H1 (cell line): ENCODE data around the gene BACE1. TPM values are rescaled to one million over a fixed set of nuclear protein-coding genes. Genes with fewer than 3 reads are reported as not detected.
A peak's percentile ranks its signal among the peaks of the same experiment; 100 is the strongest.

Experiments
- CTCF ChIA-PET: fragments of 300-600 bp; sonication (Branson Sonifier 250); formaldehyde crosslinking; loops from one replicate; lab custom pipeline; 2021; ENCODE audit not compliant: partially characterized antibody; lab: Charles Lee
- POLR2A ChIA-PET: fragments of 300-600 bp; sonication (Branson Sonifier 250); formaldehyde crosslinking; loops from one replicate; lab custom pipeline; 2021; ENCODE audit warnings: inconsistent platforms; ENCODE audit not compliant: partially characterized antibody; lab: Charles Lee
- DNase-seq, 2 experiments: peaks; one replicate each; pipeline versions ENCODE4 v3.0.0 to v3.0.0-alpha.2; 2010 to 2022; ENCODE audit warnings: low spot score in 2 of 2, low read depth in 1 of 2, mixed read lengths in 1 of 2
- FAIRE-seq: peaks from 2 replicates; lab custom pipeline; 2011; peaks lifted over from hg19 to GRCh38; lab: Jason Lieb, UNC
- H2AFZ ChIP-seq: 2 replicates; pipeline ENCODE4 v1.8.1; 2012; ENCODE audit warnings: low read length, inconsistent platforms
- H2AK5ac ChIP-seq: 2 replicates; pipeline ENCODE4 v1.6.1; 2013; ENCODE audit warnings: low read depth, low read length
- H2BK120ac ChIP-seq: replicated peaks from 2 replicates; pipeline ENCODE3; 2013; ENCODE audit warnings: low read depth, low read length, inconsistent platforms
- H2BK12ac ChIP-seq: 2 replicates; pipeline ENCODE4 v1.6.1; 2013; ENCODE audit warnings: low read depth, low read length
- H2BK15ac ChIP-seq: 2 replicates; pipeline ENCODE4 v1.6.1; 2013; ENCODE audit warnings: low read length
- H2BK20ac ChIP-seq: 2 replicates; pipeline ENCODE4 v1.6.1; 2013; ENCODE audit warnings: low read length
- H2BK5ac ChIP-seq: 2 replicates; pipeline ENCODE4 v1.6.1; 2013; ENCODE audit warnings: low read depth, low read length
- H3K14ac ChIP-seq: 2 replicates; pipeline ENCODE4 v1.6.1; 2013; ENCODE audit warnings: inconsistent platforms; ENCODE audit not compliant: insufficient read length
- H3K18ac ChIP-seq: 2 replicates; pipeline ENCODE4 v1.6.1; 2013; ENCODE audit warnings: low read length; ENCODE audit errors: extremely low read depth
- H3K23ac ChIP-seq: 2 replicates; pipeline ENCODE4 v1.6.1; 2013; ENCODE audit warnings: inconsistent platforms; ENCODE audit not compliant: insufficient read length
- H3K23me2 ChIP-seq: 2 replicates; pipeline ENCODE4 v1.6.1; 2013; ENCODE audit warnings: low read depth, low read length
- H3K27ac ChIP-seq: 2 replicates; pipeline ENCODE4 v1.6.1; 2011; ENCODE audit warnings: low read depth, low read length, inconsistent platforms
- H3K27me3 ChIP-seq, 4 experiments: replicated peaks in 1 of 4; 1 replicate in 1 of 4; 2 replicates in 3 of 4; pipeline versions ENCODE4 v1.6.1 to v1.8.1; 2011 to 2013; ENCODE audit warnings: low read length in 3 of 4, mild to moderate bottlenecking in 3 of 4, inconsistent platforms in 2 of 4, mixed read lengths in 2 of 4, moderate library complexity in 1 of 4; ENCODE audit not compliant: control insufficient read depth in 3 of 4, insufficient read depth in 3 of 4; ENCODE audit errors: extremely low read depth in 1 of 4
- H3K36me3 ChIP-seq, 4 experiments: 2 replicates each; pipeline versions ENCODE4 v1.6.1 to v1.8.1; 2011 to 2013; ENCODE audit warnings: mild to moderate bottlenecking in 4 of 4, low read length in 3 of 4, moderate library complexity in 2 of 4, control low read depth in 1 of 4, inconsistent platforms in 1 of 4; ENCODE audit not compliant: insufficient read depth in 4 of 4, control insufficient read depth in 2 of 4
- H3K4ac ChIP-seq: replicated peaks from 2 replicates; pipeline ENCODE3; 2013; ENCODE audit warnings: low read length, low read depth, mixed read lengths, inconsistent platforms; ENCODE audit not compliant: insufficient read length
- H3K4me1 ChIP-seq, 4 experiments: replicated peaks in 1 of 4; 1 replicate in 1 of 4; 2 replicates in 3 of 4; pipeline versions ENCODE4 v1.6.1 to v1.8.1; 2011 to 2013; ENCODE audit warnings: low read length in 3 of 4, inconsistent platforms in 2 of 4, mixed read lengths in 1 of 4; ENCODE audit not compliant: insufficient read depth in 4 of 4, control insufficient read depth in 3 of 4
- H3K4me2 ChIP-seq, 2 experiments: 2 replicates each; pipeline versions ENCODE4 v1.6.1 to v1.8.1; 2011 to 2013; ENCODE audit warnings: low read depth in 2 of 2, low read length in 2 of 2, control low read depth in 1 of 2, inconsistent platforms in 1 of 2, mild to moderate bottlenecking in 1 of 2; ENCODE audit not compliant: insufficient read depth in 1 of 2
- H3K4me3 ChIP-seq, 4 experiments: fragments of 200-600, 300-600 bp in 1 of 4; sonication (generic), shearing (Covaris generic), sonication (Bioruptor Twin) in 1 of 4; 2 replicates each; pipeline versions ENCODE4 v1.5.1 to v1.8.1; 2011 to 2016; ENCODE audit warnings: low read length in 4 of 4, low read depth in 3 of 4, control low read depth in 2 of 4, inconsistent platforms in 2 of 4, mild to moderate bottlenecking in 2 of 4, mixed read lengths in 1 of 4, moderate library complexity in 1 of 4; ENCODE audit not compliant: insufficient read depth in 2 of 4; ENCODE audit errors: extremely low read depth in 1 of 4
- H3K56ac ChIP-seq: replicated peaks from 2 replicates; pipeline ENCODE3; 2013; ENCODE audit warnings: low read depth, mild to moderate bottlenecking, mixed read lengths, low read length, inconsistent platforms; ENCODE audit not compliant: insufficient read length
- H3K79me1 ChIP-seq: 2 replicates; pipeline ENCODE4 v1.6.1; 2013; ENCODE audit warnings: low read depth, low read length, control low read depth
- H3K79me2 ChIP-seq, 2 experiments: 2 replicates each; pipeline versions ENCODE4 v1.6.1 to v1.8.1; 2012 to 2013; ENCODE audit warnings: low read length in 2 of 2, mild to moderate bottlenecking in 2 of 2, inconsistent platforms in 1 of 2; ENCODE audit not compliant: insufficient read depth in 2 of 2, control insufficient read depth in 1 of 2
- H3K9ac ChIP-seq, 4 experiments: replicated peaks in 1 of 4; 1 replicate in 1 of 4; 2 replicates in 3 of 4; pipeline versions ENCODE4 v1.6.1 to v1.8.1; 2011 to 2013; ENCODE audit warnings: low read depth in 3 of 4, low read length in 3 of 4, control low read depth in 2 of 4, mild to moderate bottlenecking in 2 of 4, moderate library complexity in 2 of 4, inconsistent platforms in 1 of 4; ENCODE audit errors: extremely low read depth in 1 of 4
- H3K9me3 ChIP-seq, 2 experiments: 2 replicates each; pipeline versions ENCODE4 v1.6.1 to v1.8.1; 2012 to 2013; ENCODE audit warnings: mild to moderate bottlenecking in 2 of 2, moderate library complexity in 2 of 2, control low read depth in 1 of 2, inconsistent platforms in 1 of 2, low read depth in 1 of 2, low read length in 1 of 2, mixed read lengths in 1 of 2; ENCODE audit not compliant: insufficient read depth in 2 of 2
- H4K20me1 ChIP-seq, 2 experiments: replicated peaks in 1 of 2; 2 replicates each; pipeline versions ENCODE3 to v1.8.1; 2011 to 2013; ENCODE audit warnings: inconsistent platforms in 2 of 2, low read length in 2 of 2, mild to moderate bottlenecking in 1 of 2; ENCODE audit not compliant: insufficient read depth in 2 of 2, control insufficient read depth in 1 of 2
- H4K5ac ChIP-seq: 2 replicates; pipeline ENCODE4 v1.6.1; 2013; ENCODE audit warnings: low read length, low read depth, mixed read lengths, inconsistent platforms; ENCODE audit not compliant: insufficient read length
- H4K8ac ChIP-seq: 2 replicates; pipeline ENCODE4 v1.8.0; 2013; ENCODE audit warnings: mild to moderate bottlenecking, moderate library complexity, low read length, inconsistent platforms; ENCODE audit not compliant: insufficient read depth; ENCODE audit errors: extremely low read depth
- H4K91ac ChIP-seq: replicated peaks from 2 replicates; pipeline ENCODE3; 2013; ENCODE audit warnings: low read length, mixed read lengths, inconsistent platforms; ENCODE audit not compliant: insufficient read length
- ATF3 ChIP-seq: IDR thresholded peaks from 2 replicates; pipeline ENCODE4 v1.6.1; 2011; ENCODE audit warnings: low read depth, mild to moderate bottlenecking, low read length; ENCODE audit not compliant: insufficient read depth
- BRCA1 ChIP-seq: IDR thresholded peaks from 2 replicates; pipeline ENCODE4 v1.6.1; 2012; ENCODE audit warnings: low read depth, low read length, improper control_type of control experiment
- CHD2 ChIP-seq: IDR thresholded peaks from 2 replicates; pipeline ENCODE4 v1.6.1; 2012; ENCODE audit warnings: low read length, improper control_type of control experiment
- E2F6 ChIP-seq: IDR thresholded peaks from 2 replicates; pipeline ENCODE4 v1.6.1; 2012; ENCODE audit warnings: inconsistent platforms
- MAFK ChIP-seq: IDR thresholded peaks from 2 replicates; pipeline ENCODE4 v1.6.1; 2012; ENCODE audit warnings: low read depth, mild to moderate bottlenecking, improper control_type of control experiment, low read length
- NRF1 ChIP-seq: IDR thresholded peaks from 2 replicates; pipeline ENCODE4 v1.6.1; 2011; ENCODE audit warnings: mild to moderate bottlenecking, low read depth, low read length, improper control_type of control experiment
- PHF8 ChIP-seq: fragments of 200-600 bp; sonication (generic); conservative IDR thresholded peaks from 2 replicates; pipeline ENCODE4 v1.7.1; 2012; ENCODE audit warnings: low read depth, mild to moderate bottlenecking, inconsistent platforms, low read length, moderate library complexity
- SP4 ChIP-seq: IDR thresholded peaks from 2 replicates; pipeline ENCODE4 v1.6.1; 2012; ENCODE audit warnings: low read length, inconsistent platforms
- TEAD4 ChIP-seq: IDR thresholded peaks from 2 replicates; pipeline ENCODE4 v1.6.1; 2012; ENCODE audit warnings: low read depth, low read length, inconsistent platforms, mixed read lengths
- USF2 ChIP-seq: IDR thresholded peaks from 2 replicates; pipeline ENCODE4 v1.6.1; 2011; ENCODE audit warnings: low read length, improper control_type of control experiment
- WGBS, 2 experiments: shearing (Covaris generic) in 1 of 2; methylation state at CpG; one replicate each; pipeline versions ENCODE4 v1.1.6 to v1.1.7; 2013 to 2015; ENCODE audit warnings: low lambda C conversion rate in 2 of 2, mixed read lengths in 2 of 2, inconsistent platforms in 1 of 2, low coverage in 1 of 2, missing lambda C conversion rate in 1 of 2; ENCODE audit not compliant: insufficient replicate concordance in 2 of 2, insufficient coverage in 1 of 2, insufficient read length in 1 of 2; ENCODE audit errors: extremely low coverage in 1 of 2, missing lambda C conversion rate in 1 of 2; 5-methylcytosine and 5-hydroxymethylcytosine counted together
- polyA plus RNA-seq, 7 experiments: library from polyadenylated mRNA; depleted of rRNA in 3 of 7; stranded (reverse) in 5 of 7; unstranded in 2 of 7; fragments of >200 nt in 5 of 7; fragments of 200-250 nt in 2 of 7; gene quantifications; 1 replicate in 5 of 7; 2 replicates in 1 of 7; 4 replicates in 1 of 7; pipeline versions ENCODE4 v1.2.1 to v1.2.3, GENCODE V29; 2011 to 2013; ENCODE audit warnings: missing spikeins in 2 of 7, mixed read lengths in 2 of 7
- total RNA-seq: library from RNA; stranded (reverse); fragmentation: NEBNext Ultra II Directional; extraction: Animal tissue kit (Norgen Biotek cat#: 25700); gene quantifications from 2 replicates; pipeline ENCODE4 v1.2.1, GENCODE V29; 2021

The BACE1 gene
- total and polyA plus RNA-seq, 2 of the 8 experiments (the other 6 are each of a cell fraction or from before 2014, with no cell fraction given), result 7.7 to 7.9 TPM

- no peaks in the 10 kb centered on the region for H3K4me1 ChIP-seq
- no peak overlapping the region for H3K23ac ChIP-seq
- no peak overlapping the region for H3K14ac ChIP-seq
- H3K4ac ChIP-seq, result no peak overlapping the region
- H3K56ac ChIP-seq, result no peak overlapping the region
- H3K4me2 ChIP-seq, result no peak overlapping the region
- 93% methylated on average over 9 of the region's 9 CpGs; no CpG with 5 or more reads in 1 of the 2 experiments for WGBS, 2 experiments
- TF ChIP-seq PHF8 (no peak), ATF3 (no peak), NRF1 (no peak), MAFK (no peak), TEAD4 (no peak), SP4 (no peak), E2F6 (no peak), BRCA1 (no peak), CHD2 (no peak), USF2 (no peak)
- no peak overlapping the region for H2BK12ac ChIP-seq
- no peak overlapping the region for H2BK5ac ChIP-seq
- no peak overlapping the region for H2AFZ ChIP-seq
- ChIA-PET POLR2A (interaction anchor here (0.8 to 0.9 kb wide), 2 partner anchors 9 to 11 kb away, joined by 3 read pairs; no protein-coding TSS in a partner anchor), CTCF (interaction anchor here (0.6 to 1.7 kb wide), 6 partner anchors 10 to 528 kb away, joined by 3 to 5 read pairs (median 4); no protein-coding TSS in a partner anchor)
- H4K91ac ChIP-seq, result no peak overlapping the region
- no peaks in the 10 kb centered on the region for H3K9me3 ChIP-seq
- no peak overlapping the region for H3K27ac ChIP-seq
- DNase-seq (no peak), FAIRE-seq (no peak)
- H2BK20ac ChIP-seq, result no peak overlapping the region
- no peak overlapping the region for H2BK120ac ChIP-seq
- no peaks in the 10 kb centered on the region for H3K27me3 ChIP-seq
- no peak overlapping the region for H4K5ac ChIP-seq
- H3K4me3 ChIP-seq, result no peak overlapping the region
- H3K79me1 ChIP-seq, result no peaks in the 10 kb centered on the region
- H3K23me2 ChIP-seq, result no peaks in the 10 kb centered on the region
- no peak overlapping the region for H3K18ac ChIP-seq
- H4K20me1 ChIP-seq, result peaks cover 0 to 2% of the 10 kb centered on the region in 2 experiments
- no peak overlapping the region for H2BK15ac ChIP-seq
- peaks cover 0 to 5% (median 3%) of the 10 kb centered on the region in 4 experiments; a peak in 1 of 8 replicates for H3K36me3 ChIP-seq
- H3K9ac ChIP-seq, result no peak overlapping the region
- H2AK5ac ChIP-seq, result no peak overlapping the region
- H4K8ac ChIP-seq, result peak overlapping the region; percentile 12; the same call in 1 of the 2 replicates
- H3K79me2 ChIP-seq, result no peaks in the 10 kb centered on the region
Observed at GRCh38 chr11:117356126-117356890, 40.3 kb upstream of the BACE1 start.
